BLaER1 treated with 17β-estradiol and CSF1 and Interleukin-3, amounts not matched to agents 10 nM and 100 nM (cell line): ENCODE data around the gene CACNB2.

Experiments
- H3K27ac ChIP-seq, 11 experiments: shearing (Covaris generic); formaldehyde crosslinking; 2 replicates each; pipeline ENCODE4 v1.8.1; 2022
- H3K27me3 ChIP-seq, 11 experiments: shearing (Covaris generic); formaldehyde crosslinking; 2 replicates each; pipeline ENCODE4 v1.8.1; 2022
- H3K36me3 ChIP-seq, 11 experiments: shearing (Covaris generic); formaldehyde crosslinking; 2 replicates each; pipeline ENCODE4 v1.8.1; 2022
- H3K4me1 ChIP-seq, 10 experiments: shearing (Covaris generic); formaldehyde crosslinking; 2 replicates each; pipeline ENCODE4 v1.8.1; 2022
- H3K4me2 ChIP-seq, 11 experiments: shearing (Covaris generic); formaldehyde crosslinking; 2 replicates each; pipeline ENCODE4 v1.8.1; 2022
- H3K4me3 ChIP-seq, 10 experiments: shearing (Covaris generic); formaldehyde crosslinking; 2 replicates each; pipeline ENCODE4 v1.8.1; 2022
- H3K9ac ChIP-seq, 11 experiments: shearing (Covaris generic); formaldehyde crosslinking; 2 replicates each; pipeline ENCODE4 v1.8.1; 2022
- H3K9me3 ChIP-seq, 11 experiments: shearing (Covaris generic); formaldehyde crosslinking; replicated peaks in 1 of 11; 2 replicates each; pipeline ENCODE4 v1.8.1; 2022
- H4K20me1 ChIP-seq, 11 experiments: shearing (Covaris generic); formaldehyde crosslinking; 2 replicates each; pipeline ENCODE4 v1.8.1; 2022
- Cebpa-rat ChIP-seq, 11 experiments: shearing (Covaris generic); IDR thresholded peaks; 2 replicates each; pipeline ENCODE4 v1.8.1; 2022

CACNB2 gene

DNA sequence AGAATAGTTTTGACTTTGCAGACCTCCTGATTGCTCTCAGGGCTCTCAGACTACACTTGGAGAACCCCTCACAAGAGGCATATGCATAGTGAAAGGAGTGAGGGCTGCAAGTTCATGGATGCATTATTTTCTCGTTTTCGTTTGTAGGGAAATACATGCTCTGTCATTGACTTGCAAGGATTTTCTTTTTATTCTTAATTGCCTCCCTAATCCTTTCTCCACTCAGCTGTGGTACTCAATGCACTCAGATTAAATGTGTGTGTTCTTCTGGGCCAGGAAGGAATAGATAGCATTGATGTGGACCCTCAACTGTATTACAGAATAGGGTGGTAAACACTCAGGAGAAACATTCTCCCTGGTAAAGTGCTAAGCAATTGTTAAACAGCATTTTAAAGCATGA, 188.7 kb downstream of the CACNB2 start:
- H3K4me1 ChIP-seq: no peaks in the 10 kb centered on the region
- H3K36me3 ChIP-seq: no peaks in the 10 kb centered on the region
- no peaks in the 10 kb centered on the region for H3K27me3 ChIP-seq
- no peaks in the 10 kb centered on the region for H4K20me1 ChIP-seq
- no peak overlapping the region for H3K4me2 ChIP-seq
- no peaks in the 10 kb centered on the region for H3K9me3 ChIP-seq
- no peak overlapping the region for H3K9ac ChIP-seq
- H3K27ac ChIP-seq: no peak overlapping the region
- no peak overlapping the region for H3K4me3 ChIP-seq
- no peak for TF ChIP-seq Cebpa-rat (IDR thresholded peaks at IDR 0.05)

DNA sequence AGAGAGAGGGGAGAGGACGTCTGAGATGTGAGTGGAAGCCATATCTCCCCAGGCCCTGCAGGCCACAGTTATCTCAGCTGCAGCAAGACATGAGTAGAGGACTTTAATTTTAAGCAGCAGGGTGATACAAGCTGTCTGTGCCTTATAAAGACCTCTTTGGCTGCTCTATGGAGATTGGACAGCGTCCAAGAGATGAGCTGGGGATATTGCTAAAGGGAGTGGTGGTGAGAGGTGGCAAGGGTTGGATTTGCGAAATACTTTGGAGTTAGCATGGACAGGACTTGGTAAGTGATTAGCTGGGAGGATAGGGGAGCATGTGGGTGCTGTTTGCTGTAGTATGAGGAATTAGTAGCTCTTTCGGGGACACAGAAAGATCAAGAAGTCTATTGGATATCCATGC, 191.8 kb downstream of the CACNB2 start:
- Histone ChIP-seq H3K4me1 (peaks cover 0 to 5% (median 0%) of the 10 kb centered on the region in 10 experiments; a peak in 1 of 20 replicates), H3K9ac (no peak overlapping the region), H3K4me3 (no peak overlapping the region), H4K20me1 (no peaks in the 10 kb centered on the region), H3K27ac (no peak overlapping the region), H3K9me3 (no peaks in the 10 kb centered on the region), H3K4me2 (no peak overlapping the region), H3K36me3 (no peaks in the 10 kb centered on the region), H3K27me3 (no peaks in the 10 kb centered on the region)
- no peak for TF ChIP-seq Cebpa-rat (IDR thresholded peaks at IDR 0.05)

DNA sequence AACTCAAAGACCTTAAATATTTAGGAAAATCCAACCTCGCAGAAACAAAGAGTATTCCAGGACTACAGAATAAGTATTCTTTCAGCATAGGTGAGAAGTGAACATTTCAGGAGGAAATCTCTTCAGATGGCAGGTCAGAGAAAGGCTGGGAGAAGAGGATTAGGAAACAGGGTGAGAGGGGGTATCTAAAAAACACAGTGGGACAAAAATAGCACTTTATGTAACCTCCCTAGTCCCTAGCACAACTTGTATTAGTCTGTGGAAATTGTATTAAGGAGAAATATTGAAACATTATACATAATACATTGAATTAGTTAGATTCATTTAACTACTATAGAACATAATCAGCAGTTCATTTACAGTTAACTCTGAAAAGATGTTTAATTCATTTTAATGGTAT, 192.3 kb downstream of the CACNB2 start:
- Histone ChIP-seq H3K9ac (no peak overlapping the region), H3K4me1 (peaks cover 0 to 5% (median 0%) of the 10 kb centered on the region in 10 experiments; a peak in 1 of 20 replicates), H3K4me3 (no peak overlapping the region), H3K27me3 (no peaks in the 10 kb centered on the region), H3K9me3 (no peaks in the 10 kb centered on the region), H3K36me3 (no peaks in the 10 kb centered on the region), H3K4me2 (no peak overlapping the region), H4K20me1 (no peaks in the 10 kb centered on the region), H3K27ac (no peak overlapping the region)
- TF ChIP-seq Cebpa-rat (IDR thresholded peaks at IDR 0.05): no peak

DNA sequence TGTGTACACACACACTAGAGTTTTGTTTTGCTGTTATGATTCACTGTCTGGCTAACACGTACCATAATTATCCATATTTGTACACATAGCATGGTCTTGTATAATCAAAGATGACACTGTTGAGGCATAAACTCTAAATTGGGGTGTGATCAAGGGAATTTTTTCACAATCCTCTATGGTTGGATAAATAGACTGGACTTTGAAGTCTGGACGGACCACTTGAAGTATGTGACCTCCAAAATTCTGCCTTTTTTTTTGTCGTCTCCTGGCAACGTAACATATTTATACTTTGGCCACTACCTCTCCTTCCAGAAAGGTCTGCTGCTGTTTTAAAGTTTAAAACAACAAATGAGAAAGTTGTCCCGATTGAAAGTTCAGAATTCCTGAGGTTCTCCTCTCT, 193.4 kb downstream of the CACNB2 start:
- H3K36me3 ChIP-seq: no peaks in the 10 kb centered on the region
- peaks cover 0 to 5% (median 0%) of the 10 kb centered on the region in 10 experiments; a peak in 1 of 20 replicates for H3K4me1 ChIP-seq
- no peaks in the 10 kb centered on the region for H3K27me3 ChIP-seq
- H3K4me2 ChIP-seq: no peak overlapping the region
- H3K9me3 ChIP-seq: no peaks in the 10 kb centered on the region
- TF ChIP-seq Cebpa-rat (IDR thresholded peaks at IDR 0.05): no peak
- H4K20me1 ChIP-seq: no peaks in the 10 kb centered on the region
- H3K9ac ChIP-seq: no peak overlapping the region
- H3K4me3 ChIP-seq: no peak overlapping the region
- H3K27ac ChIP-seq: no peak overlapping the region

DNA sequence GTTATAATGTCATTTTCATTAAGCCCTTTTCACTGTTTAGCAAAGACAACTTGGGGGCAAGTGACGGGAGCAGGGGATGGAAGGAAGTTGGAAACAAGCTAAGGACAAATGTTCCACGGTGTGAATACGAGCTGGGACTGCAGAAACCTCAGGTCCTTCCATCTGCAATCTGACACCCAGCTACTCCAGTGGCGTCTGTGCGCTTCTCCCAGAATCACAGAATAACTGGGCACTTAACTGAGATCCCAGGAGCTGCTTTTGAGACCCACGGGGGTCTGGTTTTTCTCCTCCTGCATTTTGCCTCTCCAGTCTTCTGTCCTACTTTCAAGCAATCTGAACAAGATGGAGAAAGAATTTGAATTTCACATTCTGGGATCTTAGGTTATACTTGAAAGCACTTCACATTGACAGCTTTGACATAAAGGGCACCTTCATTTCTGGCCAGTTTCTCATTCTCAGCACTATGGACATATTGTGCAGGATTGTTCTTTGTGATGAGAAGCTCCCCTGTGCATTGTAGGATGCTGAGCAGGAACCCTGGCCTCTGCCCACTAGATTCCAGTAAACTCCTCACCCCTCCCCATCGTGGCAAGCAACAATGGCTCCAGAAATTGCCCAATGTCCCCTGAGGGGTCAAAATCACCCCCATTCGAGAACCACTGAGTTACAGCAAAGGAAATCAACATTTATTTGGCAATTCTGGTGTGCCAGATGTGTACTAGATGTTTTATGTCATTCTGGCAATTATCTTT, 194.1 kb downstream of the CACNB2 start:
- Histone ChIP-seq H3K9ac (no peak overlapping the region), H3K36me3 (no peaks in the 10 kb centered on the region), H4K20me1 (no peaks in the 10 kb centered on the region), H3K4me3 (no peak overlapping the region), H3K27me3 (no peaks in the 10 kb centered on the region), H3K9me3 (no peaks in the 10 kb centered on the region), H3K4me2 (peak overlapping the region in 5 of 11 experiments; percentile 2 to 34 (median 19); a peak in 5 of 22 replicates), H3K4me1 (peaks cover 0 to 5% (median 0%) of the 10 kb centered on the region in 10 experiments; a peak in 1 of 20 replicates), H3K27ac (no peak overlapping the region)
- TF ChIP-seq Cebpa-rat (IDR thresholded peaks at IDR 0.05): no peak

DNA sequence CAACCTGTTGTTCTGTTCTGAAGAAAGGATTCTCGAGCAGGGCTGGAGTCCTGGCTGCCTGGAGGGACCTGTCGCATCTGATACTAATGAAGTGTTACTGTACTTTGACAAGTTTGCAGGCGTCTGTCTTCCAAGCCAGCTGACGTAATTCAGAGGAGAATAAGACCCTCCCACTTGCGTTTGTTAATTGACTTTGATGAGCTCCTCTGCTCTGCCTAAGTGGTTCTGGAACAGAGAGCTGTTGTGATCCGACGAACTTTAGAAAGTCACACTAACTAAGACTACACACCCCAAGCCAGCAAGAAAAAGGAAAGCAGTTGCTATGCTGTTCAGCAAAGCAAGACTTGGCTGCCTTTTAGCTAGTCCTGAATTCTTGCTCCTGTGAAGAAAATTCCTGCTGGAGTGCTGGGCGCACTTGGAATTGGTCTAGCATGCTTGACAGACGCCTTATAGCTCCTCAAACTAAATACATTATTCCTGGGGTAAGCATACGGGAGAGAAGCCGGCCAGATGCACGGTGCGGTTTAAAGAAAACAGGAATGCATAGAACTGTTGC, 200.3 kb downstream of the CACNB2 start:
- Histone ChIP-seq H4K20me1 (no peaks in the 10 kb centered on the region), H3K4me3 (no peak overlapping the region), H3K36me3 (no peaks in the 10 kb centered on the region), H3K4me1 (no peaks in the 10 kb centered on the region), H3K27ac (no peak overlapping the region), H3K27me3 (no peaks in the 10 kb centered on the region), H3K9ac (no peak overlapping the region), H3K4me2 (no peak overlapping the region), H3K9me3 (no peaks in the 10 kb centered on the region)
- no peak for TF ChIP-seq Cebpa-rat (IDR thresholded peaks at IDR 0.05)

DNA sequence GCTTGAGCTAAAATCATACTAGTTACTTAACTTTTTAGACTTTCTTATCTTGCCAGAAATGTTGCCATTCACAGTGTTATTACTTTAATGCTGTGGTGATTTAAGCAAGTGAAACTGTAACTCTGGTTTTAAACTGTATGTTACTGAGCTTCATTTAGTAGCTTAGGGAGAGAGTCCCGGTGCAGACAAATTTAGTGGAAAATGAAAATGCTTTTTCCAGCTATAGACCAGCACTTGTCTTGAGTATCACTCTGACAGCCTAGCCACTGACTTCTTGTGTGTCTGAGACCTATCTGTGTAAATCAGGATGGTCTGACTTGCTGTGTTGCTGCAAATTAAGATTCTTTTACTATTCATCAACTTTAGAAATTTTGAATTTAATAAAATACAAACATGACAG, 200.8 kb downstream of the CACNB2 start:
- no peaks in the 10 kb centered on the region for H3K4me1 ChIP-seq
- no peak for TF ChIP-seq Cebpa-rat (IDR thresholded peaks at IDR 0.05)
- H3K27ac ChIP-seq: no peak overlapping the region
- no peak overlapping the region for H3K4me3 ChIP-seq
- no peaks in the 10 kb centered on the region for H3K36me3 ChIP-seq
- H3K9me3 ChIP-seq: no peaks in the 10 kb centered on the region
- H3K27me3 ChIP-seq: no peaks in the 10 kb centered on the region
- no peaks in the 10 kb centered on the region for H4K20me1 ChIP-seq
- H3K4me2 ChIP-seq: no peak overlapping the region
- no peak overlapping the region for H3K9ac ChIP-seq

DNA sequence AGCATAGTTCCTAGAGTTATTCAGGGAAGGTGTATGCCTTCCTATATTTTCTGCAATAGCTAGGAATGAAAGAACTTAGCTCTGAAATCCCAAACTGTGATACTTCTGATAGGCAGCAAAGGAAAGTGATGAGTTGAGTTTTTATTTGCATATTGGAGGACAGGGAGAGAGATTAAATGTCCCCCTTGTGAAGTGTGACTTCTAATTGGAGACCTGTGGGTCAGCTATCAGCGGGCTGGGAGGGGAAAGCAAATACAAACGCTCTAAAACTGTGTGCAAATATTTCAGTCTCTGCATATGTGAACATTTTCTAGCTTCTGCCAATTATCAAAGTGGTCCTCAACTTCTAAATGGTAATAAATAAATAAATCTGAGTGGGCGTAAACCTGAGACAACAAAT, 203.3 kb downstream of the CACNB2 start:
- Histone ChIP-seq H3K9ac (no peak overlapping the region), H3K4me3 (no peak overlapping the region), H3K27me3 (no peaks in the 10 kb centered on the region), H4K20me1 (no peaks in the 10 kb centered on the region), H3K4me2 (no peak overlapping the region), H3K4me1 (no peaks in the 10 kb centered on the region), H3K9me3 (no peaks in the 10 kb centered on the region), H3K36me3 (no peaks in the 10 kb centered on the region), H3K27ac (no peak overlapping the region)
- no peak for TF ChIP-seq Cebpa-rat (IDR thresholded peaks at IDR 0.05)

DNA sequence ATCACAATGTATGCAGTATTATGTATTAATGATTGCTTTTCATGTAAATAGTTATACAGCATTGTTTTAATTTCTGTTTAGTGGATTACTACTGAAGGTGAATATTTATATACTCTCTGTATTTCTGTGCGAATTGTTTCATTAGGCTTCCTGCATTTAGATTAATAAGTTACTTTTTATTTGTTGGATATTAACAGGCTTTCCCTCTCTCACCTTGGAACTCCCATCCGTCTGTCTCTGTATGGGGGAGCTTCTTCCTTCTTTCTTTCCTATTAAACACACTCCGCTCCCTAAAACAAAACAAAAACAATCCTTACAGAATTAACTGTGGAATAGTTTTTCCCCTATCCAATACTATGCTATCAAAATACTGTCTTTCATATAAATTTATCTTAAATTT, 205.1 kb downstream of the CACNB2 start:
- Histone ChIP-seq H3K36me3 (no peaks in the 10 kb centered on the region), H3K4me3 (no peak overlapping the region), H3K27me3 (no peaks in the 10 kb centered on the region), H3K4me2 (no peak overlapping the region), H3K9ac (no peak overlapping the region), H3K27ac (no peak overlapping the region), H4K20me1 (no peaks in the 10 kb centered on the region), H3K4me1 (peaks cover 0 to 2% (median 0%) of the 10 kb centered on the region in 10 experiments; a peak in 3 of 20 replicates), H3K9me3 (no peaks in the 10 kb centered on the region)
- TF ChIP-seq Cebpa-rat (IDR thresholded peaks at IDR 0.05): no peak

DNA sequence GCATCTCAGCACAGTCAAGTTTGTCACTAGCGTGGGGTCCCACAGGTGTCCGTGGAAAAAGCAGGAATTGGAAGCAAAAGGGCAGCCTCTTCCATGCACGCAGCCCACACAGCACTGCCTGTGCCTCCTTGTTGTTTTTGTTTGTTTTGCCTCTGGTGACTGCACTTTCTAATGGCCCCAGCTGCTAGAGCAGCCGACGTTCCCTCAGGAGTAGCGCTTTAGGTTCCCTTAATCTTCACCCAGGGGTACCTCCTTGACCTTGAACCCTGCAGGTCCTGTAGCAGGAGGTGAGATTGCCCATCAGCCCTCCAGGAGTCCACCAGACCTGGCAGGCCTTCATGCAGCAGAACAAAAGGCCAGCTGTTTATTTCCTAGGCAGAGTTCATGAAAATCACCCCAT, 210.1 kb downstream of the CACNB2 start:
- no peak for TF ChIP-seq Cebpa-rat (IDR thresholded peaks at IDR 0.05)
- no peaks in the 10 kb centered on the region for H3K9me3 ChIP-seq
- H4K20me1 ChIP-seq: no peaks in the 10 kb centered on the region
- H3K4me3 ChIP-seq: no peak overlapping the region
- peaks cover 0 to 24% (median 16%) of the 10 kb centered on the region in 10 experiments; a peak in 12 of 20 replicates for H3K4me1 ChIP-seq
- no peak overlapping the region for H3K9ac ChIP-seq
- H3K36me3 ChIP-seq: no peaks in the 10 kb centered on the region
- H3K4me2 ChIP-seq: peak overlapping the region in 3 of 11 experiments; percentile 11 to 69 (median 29); a peak in 7 of 22 replicates
- H3K27ac ChIP-seq: no peak overlapping the region
- H3K27me3 ChIP-seq: no peaks in the 10 kb centered on the region
